ENCODE measurements around the gene HLA-DMB. TPM values are rescaled to one million over a fixed set of nuclear protein-coding genes. Genes with fewer than 3 reads are reported as not detected.
"Not testable (repeated sequence)": the region's sequence is repeated elsewhere in the genome, so short reads cannot be mapped to it uniquely, and the experiment has no call there.

HLA-DMB gene
- total RNA-seq, 4 donors from 2014 or later = 3.4 to 24.8 (median 9.2) TPM

GRCh38 chr6:32943864-32944649, 3.2 kb upstream of the HLA-DMB start:
- DNase-seq = no peak
- intact Hi-C loops (cut with DNase I) = loop anchor here (5.0 kb wide), 1 partner anchor 38 kb away; no protein-coding TSS in a partner anchor
- TF ChIP-seq POLR2A (IDR thresholded peaks at IDR 0.05) = peak in 1 of 4 donors; percentile 50
- TF ChIP-seq, protein P1, sequence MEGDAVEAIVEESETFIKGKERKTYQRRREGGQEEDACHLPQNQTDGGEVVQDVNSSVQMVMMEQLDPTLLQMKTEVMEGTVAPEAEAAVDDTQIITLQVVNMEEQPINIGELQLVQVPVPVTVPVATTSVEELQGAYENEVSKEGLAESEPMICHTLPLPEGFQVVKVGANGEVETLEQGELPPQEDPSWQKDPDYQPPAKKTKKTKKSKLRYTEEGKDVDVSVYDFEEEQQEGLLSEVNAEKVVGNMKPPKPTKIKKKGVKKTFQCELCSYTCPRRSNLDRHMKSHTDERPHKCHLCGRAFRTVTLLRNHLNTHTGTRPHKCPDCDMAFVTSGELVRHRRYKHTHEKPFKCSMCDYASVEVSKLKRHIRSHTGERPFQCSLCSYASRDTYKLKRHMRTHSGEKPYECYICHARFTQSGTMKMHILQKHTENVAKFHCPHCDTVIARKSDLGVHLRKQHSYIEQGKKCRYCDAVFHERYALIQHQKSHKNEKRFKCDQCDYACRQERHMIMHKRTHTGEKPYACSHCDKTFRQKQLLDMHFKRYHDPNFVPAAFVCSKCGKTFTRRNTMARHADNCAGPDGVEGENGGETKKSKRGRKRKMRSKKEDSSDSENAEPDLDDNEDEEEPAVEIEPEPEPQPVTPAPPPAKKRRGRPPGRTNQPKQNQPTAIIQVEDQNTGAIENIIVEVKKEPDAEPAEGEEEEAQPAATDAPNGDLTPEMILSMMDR (IDR thresholded peaks at IDR 0.05) = no peak
- Histone ChIP-seq H3K27me3 (peaks cover 0 to 5% (median 0%) of the 10 kb centered on the region in 4 donors), H3K36me3 (no peaks in the 10 kb centered on the region), H3K9me3 (no peaks in the 10 kb centered on the region), H3K4me1 (peaks cover 0 to 27% (median 14%) of the 10 kb centered on the region in 3 donors), H3K4me3 (peak overlapping the region in 1 of 4 donors; percentile 38), H3K27ac (peak overlapping the region in 2 of 4 donors; percentile 53 to 72)
- 58 to 63% methylated on average over 4 of the region's 4 CpGs for WGBS, 2 donors

- H3K9me3 ChIP-seq, DNase-seq, H3K27me3 ChIP-seq, H3K36me3 ChIP-seq, H3K4me3 ChIP-seq, H3K27ac ChIP-seq: not testable (repeated sequence)
- intact Hi-C loops (cut with DNase I) = loop anchor here (5.0 kb wide), 1 partner anchor 40 kb away; no protein-coding TSS in a partner anchor
- WGBS, 2 donors = 83 to 91% methylated on average over 9 of the region's 9 CpGs
- H3K4me1 ChIP-seq = peaks cover 0 to 27% (median 14%) of the 10 kb centered on the region in 3 donors
Measured at GRCh38 chr6:32942555-32943123, 1.8 kb upstream of the HLA-DMB start.

DNA sequence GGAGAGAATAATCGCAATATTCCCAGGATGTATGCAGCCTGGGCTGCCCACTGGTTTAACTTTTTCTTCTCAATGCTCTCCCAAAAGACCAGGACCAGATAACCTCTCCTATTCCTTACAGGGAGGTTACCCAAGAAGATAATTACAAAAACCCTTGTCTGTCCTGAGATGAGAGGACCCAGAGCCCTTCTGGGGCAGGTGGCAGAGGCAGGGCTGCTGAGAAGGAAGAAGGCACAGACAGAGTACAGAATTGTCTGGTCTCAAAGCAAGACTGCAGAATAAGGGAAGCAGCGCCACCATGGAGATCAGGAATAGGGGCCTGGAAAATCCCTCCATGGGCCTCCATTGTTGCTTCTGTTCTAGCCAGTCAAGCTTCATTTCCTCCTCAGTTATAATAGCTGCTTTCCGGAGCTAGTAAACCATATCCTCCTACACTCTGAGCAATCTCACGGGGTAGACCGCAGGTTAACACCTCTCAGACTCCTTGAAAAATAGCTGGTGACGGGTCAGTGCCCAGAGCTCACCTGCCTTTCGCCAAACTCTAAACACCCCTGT, 463 bp upstream of the HLA-DMB start:
- peaks cover 0 to 10% (median 0%) of the 10 kb centered on the region in 4 donors for H3K27me3 ChIP-seq
- no peak for DNase-seq
- 36 to 43% methylated on average over 7 of the region's 7 CpGs for WGBS, 2 donors

DNA sequence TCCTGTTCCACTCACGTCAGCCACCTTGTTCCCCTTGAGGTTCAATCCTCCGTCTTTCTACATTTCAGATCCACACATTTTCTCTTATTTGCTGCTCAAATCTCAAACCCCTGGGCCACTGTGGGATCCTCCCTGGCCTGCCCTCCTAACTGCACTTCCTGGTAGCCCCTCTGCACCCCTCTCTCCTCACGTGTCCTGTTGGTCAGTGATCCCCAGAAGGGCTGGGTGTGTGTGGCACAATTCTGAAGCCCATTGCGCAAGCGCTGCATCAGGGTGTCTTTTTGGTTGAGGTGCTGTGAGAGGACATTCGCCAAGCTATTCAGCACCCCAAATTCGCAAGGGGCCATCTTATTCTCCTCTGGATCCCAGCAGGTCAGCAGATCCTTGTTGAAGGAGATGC, 2.3 kb downstream of the HLA-DMB start:
- TF ChIP-seq, protein P1 (IDR thresholded peaks at IDR 0.05) = no peak
- no peak for TF ChIP-seq POLR2A (IDR thresholded peaks at IDR 0.05)
- H3K4me1 ChIP-seq = peaks cover 0 to 37% (median 23%) of the 10 kb centered on the region in 3 donors
- intact Hi-C loops (cut with DNase I) = loop anchor here (10.0 kb wide), 1 partner anchor 54 kb away; no protein-coding TSS in a partner anchor
- DNase-seq = no peak
- H3K27ac ChIP-seq = no peak overlapping the region
- no peaks in the 10 kb centered on the region for H3K9me3 ChIP-seq
- WGBS, 2 donors = 69 to 92% methylated on average over 3 to 7 of the region's 7 CpGs
- H3K36me3 ChIP-seq = no peaks in the 10 kb centered on the region
- no peak overlapping the region for H3K4me3 ChIP-seq
- H3K27me3 ChIP-seq = peaks cover 0 to 12% (median 0%) of the 10 kb centered on the region in 4 donors

More for the DNA sequence above, 463 bp upstream of the HLA-DMB start:
- H3K27ac ChIP-seq = peak overlapping the region; percentile 55 to 90 (median 76)
- no peaks in the 10 kb centered on the region for H3K9me3 ChIP-seq
- H3K4me3 ChIP-seq = peak overlapping the region in 3 of 4 donors; percentile 41 to 71 (median 45)
- TF ChIP-seq, protein P1 (IDR thresholded peaks at IDR 0.05) = no peak
- TF ChIP-seq POLR2A (IDR thresholded peaks at IDR 0.05) = no peak
- H3K4me1 ChIP-seq = peaks cover 0 to 27% (median 14%) of the 10 kb centered on the region in 3 donors
- H3K36me3 ChIP-seq = no peaks in the 10 kb centered on the region
- intact Hi-C loops (cut with DNase I) = loop anchor here (5.0 kb wide), 1 partner anchor 41 kb away; no protein-coding TSS in a partner anchor

GRCh38 chr6:32937230-32937633, 3.6 kb downstream of the HLA-DMB start:
- Histone ChIP-seq H3K27ac (peak overlapping the region in 1 of 4 donors; percentile 44), H3K4me1 (peaks cover 0 to 30% (median 24%) of the 10 kb centered on the region in 3 donors), H3K4me3 (no peak overlapping the region), H3K36me3 (no peaks in the 10 kb centered on the region), H3K9me3 (no peaks in the 10 kb centered on the region), H3K27me3 (peaks cover 0 to 12% (median 0%) of the 10 kb centered on the region in 4 donors)
- TF ChIP-seq, protein P1 (IDR thresholded peaks at IDR 0.05) = no peak
- peak in 1 of 4 donors; percentile 16 for TF ChIP-seq POLR2A (IDR thresholded peaks at IDR 0.05)
- WGBS, 2 donors = 77 to 79% methylated on average over 8 of the region's 8 CpGs
- DNase-seq = no peak
- intact Hi-C loops (cut with DNase I) = loop anchor here (10.0 kb wide), 1 partner anchor 52 kb away; no protein-coding TSS in a partner anchor
